ENCODE data around the gene AGBL2.

DNA sequence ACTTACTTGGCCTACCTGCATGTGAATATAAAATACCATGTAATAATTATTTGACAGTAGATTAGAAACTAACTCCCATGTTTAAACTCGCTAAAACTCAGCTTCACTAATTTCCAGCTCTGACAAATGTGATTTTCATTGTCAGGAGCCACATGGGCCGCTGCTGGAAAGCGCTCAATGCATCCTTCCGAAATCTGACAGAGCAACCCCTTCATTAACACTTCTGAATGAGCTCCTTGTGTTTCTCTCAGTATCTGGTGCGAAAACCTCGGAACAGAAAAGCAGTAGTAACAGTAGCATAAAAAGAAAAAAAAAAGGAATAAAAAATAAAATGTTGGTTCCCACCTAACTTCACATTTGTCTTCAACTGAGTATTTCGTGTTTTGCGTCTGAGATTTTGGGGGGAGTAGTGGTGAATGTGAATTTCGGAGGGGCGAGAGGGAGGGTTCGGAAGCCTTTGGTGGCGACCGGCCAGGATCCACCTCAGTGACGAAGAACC is 73.5 kb downstream of the AGBL2 start:
- TF ChIP-seq CTCF (IDR thresholded peaks at IDR 0.05; ENCODE audit: borderline replicate concordance, extremely low read depth, low read length, poor library complexity, severe bottlenecking) (no peak), EZH2 (IDR thresholded peaks at IDR 0.05; ENCODE audit: borderline replicate concordance, low read depth, low read length, severe bottlenecking) (no peak)
